ENCODE data around the gene FAM170B. TPM values are rescaled to one million over a fixed set of nuclear protein-coding genes. Genes with fewer than 3 reads are reported as not detected.

The FAM170B gene
- total and polyA plus RNA-seq, 9 of the 15 experiments (the other 6 are each of a cell fraction or from before 2014, with no cell fraction given): 0.11 to 0.21 TPM; not detected in 7

- H3K4me3 ChIP-seq: no peak overlapping the region
- no peak for ATAC-seq
- no peaks in the 10 kb centered on the region for H3K36me3 ChIP-seq (ENCODE audit: control insufficient read depth, insufficient read depth, low read length)
- peaks cover 2% of the 10 kb centered on the region for H3K9me1 ChIP-seq (ENCODE audit: control insufficient read depth, insufficient read depth, low read length)
- no peak overlapping the region for H3K4me2 ChIP-seq (ENCODE audit: insufficient read depth, low read length)
- POLR2A ChIA-PET: no interaction called here
- no peak overlapping the region for H2AFZ ChIP-seq (ENCODE audit: low read depth, low read length)
- no peaks in the 10 kb centered on the region for H3K27me3 ChIP-seq (ENCODE audit: control insufficient read depth in 2 of 2, insufficient read depth in 2 of 2, low read length in 2 of 2)
- H4K20me1 ChIP-seq (replicated peaks; ENCODE audit: control insufficient read depth, insufficient read depth, low read length): no peaks in the 10 kb centered on the region; the same call in 1 of the 2 replicates
- H3K9ac ChIP-seq (ENCODE audit: insufficient read depth in 1 of 2, low read depth in 2 of 2, low read length in 2 of 2): no peak overlapping the region
- in situ Hi-C loops (cut with MboI): no loop called here
- H3K79me2 ChIP-seq (ENCODE audit: control insufficient read depth, insufficient read depth, low read length): no peaks in the 10 kb centered on the region
- CTCF ChIA-PET (ENCODE audit: low intra/inter-chr PET ratio): no interaction called here
- BruUV-seq (replicated peaks): no TSS peak
- FAIRE-seq: no peak
- no peaks in the 10 kb centered on the region; a peak in 1 of 5 replicates for H3K4me1 ChIP-seq (replicated peaks in 1 of 2; ENCODE audit: control insufficient read depth in 2 of 2, insufficient read depth in 2 of 2, low read length in 2 of 2)
- no peak overlapping the region for H3K27ac ChIP-seq (ENCODE audit: extremely low read depth, low read depth, low read length)
- 61% methylated on average over 4 of the region's 4 CpGs for WGBS (ENCODE audit: insufficient coverage, low coverage, missing lambda C conversion rate)
- no peak for DNase-seq (ENCODE audit: extremely low read depth in 1 of 4, low spot score in 3 of 4)
- intact Hi-C loops (cut with micrococcal nuclease): no loop called here
- no peaks in the 10 kb centered on the region for H3K9me3 ChIP-seq (replicated peaks; ENCODE audit: control insufficient read depth, insufficient read depth, low read depth, low read length)
- no peak for TF ChIP-seq TAF15 (IDR thresholded peaks at IDR 0.05; ENCODE audit: low read depth, low read length)
- no peak for TF ChIP-seq MTF1 (CRISPR knock-in tag; IDR thresholded peaks at IDR 0.05; ENCODE audit: borderline replicate concordance)
- no peak for TF ChIP-seq PRMT5 (CRISPR knock-in tag; IDR thresholded peaks at IDR 0.05)
- TF ChIP-seq TGIF2 (CRISPR knock-in tag; IDR thresholded peaks at IDR 0.05): no peak
- no peak for TF ChIP-seq NFATC3 (IDR thresholded peaks at IDR 0.05)
- TF ChIP-seq TAF7 (tag; IDR thresholded peaks at IDR 0.05): no peak
- TF ChIP-seq HOXB6 (CRISPR knock-in tag; IDR thresholded peaks at IDR 0.05; ENCODE audit: borderline replicate concordance): no peak
- TF ChIP-seq ESRRB (CRISPR knock-in tag; IDR thresholded peaks at IDR 0.05; ENCODE audit: borderline replicate concordance): no peak
- TF ChIP-seq KLF13 (tag; IDR thresholded peaks at IDR 0.05; ENCODE audit: borderline replicate concordance, low read depth): no peak
- no peak for TF ChIP-seq SNAPC5 (CRISPR knock-in tag; IDR thresholded peaks at IDR 0.05)
- TF ChIP-seq, protein P1, sequence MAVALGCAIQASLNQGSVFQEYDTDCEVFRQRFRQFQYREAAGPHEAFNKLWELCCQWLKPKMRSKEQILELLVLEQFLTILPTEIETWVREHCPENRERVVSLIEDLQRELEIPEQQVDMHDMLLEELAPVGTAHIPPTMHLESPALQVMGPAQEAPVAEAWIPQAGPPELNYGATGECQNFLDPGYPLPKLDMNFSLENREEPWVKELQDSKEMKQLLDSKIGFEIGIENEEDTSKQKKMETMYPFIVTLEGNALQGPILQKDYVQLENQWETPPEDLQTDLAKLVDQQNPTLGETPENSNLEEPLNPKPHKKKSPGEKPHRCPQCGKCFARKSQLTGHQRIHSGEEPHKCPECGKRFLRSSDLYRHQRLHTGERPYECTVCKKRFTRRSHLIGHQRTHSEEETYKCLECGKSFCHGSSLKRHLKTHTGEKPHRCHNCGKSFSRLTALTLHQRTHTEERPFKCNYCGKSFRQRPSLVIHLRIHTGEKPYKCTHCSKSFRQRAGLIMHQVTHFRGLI (CRISPR knock-in tag; IDR thresholded peaks at IDR 0.05): no peak
- no peak for TF ChIP-seq ZNF436 (CRISPR knock-in tag; IDR thresholded peaks at IDR 0.05)
- no peak for TF ChIP-seq ZNF282 (CRISPR knock-in tag; IDR thresholded peaks at IDR 0.05)
- no peak for TF ChIP-seq GTF3C2 (IDR thresholded peaks at IDR 0.05; ENCODE audit: borderline replicate concordance, extremely low read depth, insufficient read length)
These were observed 39.2 kb downstream of the FAM170B start for GRCh38 chr10:49094646-49095045.

All from K562 (cell line).